Fibroblast of lung (primary cell): ENCODE measurements around the gene KDM1A. TPM values are rescaled to one million over a fixed set of nuclear protein-coding genes. Genes with fewer than 3 reads are reported as not detected.

Experiments
- DNase-seq, 2 donors: peaks; one replicate each; pipeline versions ENCODE4 v3.0.0 to v3.0.0-alpha.2; 2010; ENCODE audit warnings: low read depth in 2 of 2
- H2AFZ ChIP-seq: 2 replicates; pipeline ENCODE4 v1.5.1; 2012; ENCODE audit warnings: low read length, control low read depth, inconsistent platforms
- H3K27ac ChIP-seq: 2 replicates; pipeline ENCODE4 v1.5.1; 2011; ENCODE audit warnings: low read length, control low read depth; ENCODE audit not compliant: insufficient read depth
- H3K27me3 ChIP-seq: 2 replicates; pipeline ENCODE4 v1.5.1; 2011; ENCODE audit warnings: mild to moderate bottlenecking, low read length; ENCODE audit not compliant: control insufficient read depth, insufficient read depth
- H3K36me3 ChIP-seq: 2 replicates; pipeline ENCODE4 v1.5.1; 2011; ENCODE audit warnings: low read length; ENCODE audit not compliant: control insufficient read depth, insufficient read depth
- H3K4me1 ChIP-seq: 2 replicates; pipeline ENCODE4 v1.5.1; 2011; ENCODE audit warnings: low read length; ENCODE audit not compliant: control insufficient read depth, insufficient read depth; ENCODE audit errors: extremely low read depth
- H3K4me2 ChIP-seq: 2 replicates; pipeline ENCODE4 v1.5.1; 2011; ENCODE audit warnings: low read length, control low read depth; ENCODE audit not compliant: insufficient read depth; ENCODE audit errors: extremely low read depth
- H3K4me3 ChIP-seq, 4 experiments: fragments of 200-600 bp in 1 of 4; sonication (generic) in 1 of 4; replicated peaks in 1 of 4; 2 replicates each; pipeline ENCODE4 v1.5.1; 2011 to 2016; ENCODE audit warnings: low read length in 4 of 4, low read depth in 3 of 4, mild to moderate bottlenecking in 3 of 4, control low read depth in 2 of 4, inconsistent platforms in 1 of 4, mixed read lengths in 1 of 4; ENCODE audit not compliant: insufficient read depth in 1 of 4; ENCODE audit errors: control extremely low read depth in 1 of 4
- H3K79me2 ChIP-seq: 2 replicates; pipeline ENCODE4 v1.5.1; 2012; ENCODE audit warnings: mild to moderate bottlenecking, low read length, inconsistent platforms; ENCODE audit not compliant: control insufficient read depth, insufficient read depth
- H3K9ac ChIP-seq: 2 replicates; pipeline ENCODE4 v1.5.1; 2011; ENCODE audit warnings: mild to moderate bottlenecking, low read length, control low read depth; ENCODE audit not compliant: insufficient read depth
- H3K9me3 ChIP-seq: 2 replicates; pipeline ENCODE4 v1.5.1; 2012; ENCODE audit warnings: low read depth, low read length; ENCODE audit not compliant: control insufficient read depth, insufficient read depth
- H4K20me1 ChIP-seq: 2 replicates; pipeline ENCODE4 v1.5.1; 2011; ENCODE audit warnings: low read length; ENCODE audit not compliant: control insufficient read depth, insufficient read depth; ENCODE audit errors: extremely low read depth
- EZH2 ChIP-seq: IDR thresholded peaks from 2 replicates; pipeline ENCODE4 v1.5.1; 2012; ENCODE audit warnings: low read length, control low read depth, mild to moderate bottlenecking; ENCODE audit errors: missing control alignments
- polyA plus RNA-seq, 2 donors: library from polyadenylated mRNA; depleted of rRNA in 1 of 2; stranded (reverse) in 1 of 2; unstranded in 1 of 2; fragments of >200 nt; gene quantifications; 2 replicates each; pipeline ENCODE4 v1.2.1, GENCODE V29; 2011 to 2012; ENCODE audit warnings: missing spikeins in 1 of 2
- total RNA-seq: library from RNA; depleted of rRNA; stranded (reverse); fragments of >200 nt; gene quantifications from 2 replicates; pipeline ENCODE4 v1.2.1, GENCODE V29; 2014
- TF ChIP-seq, protein P1 (sequence below), 2 donors: IDR thresholded peaks in 1 of 2; conservative IDR thresholded peaks in 1 of 2; 1 replicate in 1 of 2; 2 replicates in 1 of 2; pipeline ENCODE4 v1.5.1; 2011 to 2012; ENCODE audit warnings: low read length in 2 of 2, control low read depth in 1 of 2, inconsistent platforms in 1 of 2, low read depth in 1 of 2, mild to moderate bottlenecking in 1 of 2

KDM1A gene
- total and polyA plus RNA-seq, 2 donors (not counting 1 experiment from before 2014, with no cell fraction given), result 72.0 to 72.4 TPM

- TF ChIP-seq EZH2, result no peak
- TF ChIP-seq, protein P1, sequence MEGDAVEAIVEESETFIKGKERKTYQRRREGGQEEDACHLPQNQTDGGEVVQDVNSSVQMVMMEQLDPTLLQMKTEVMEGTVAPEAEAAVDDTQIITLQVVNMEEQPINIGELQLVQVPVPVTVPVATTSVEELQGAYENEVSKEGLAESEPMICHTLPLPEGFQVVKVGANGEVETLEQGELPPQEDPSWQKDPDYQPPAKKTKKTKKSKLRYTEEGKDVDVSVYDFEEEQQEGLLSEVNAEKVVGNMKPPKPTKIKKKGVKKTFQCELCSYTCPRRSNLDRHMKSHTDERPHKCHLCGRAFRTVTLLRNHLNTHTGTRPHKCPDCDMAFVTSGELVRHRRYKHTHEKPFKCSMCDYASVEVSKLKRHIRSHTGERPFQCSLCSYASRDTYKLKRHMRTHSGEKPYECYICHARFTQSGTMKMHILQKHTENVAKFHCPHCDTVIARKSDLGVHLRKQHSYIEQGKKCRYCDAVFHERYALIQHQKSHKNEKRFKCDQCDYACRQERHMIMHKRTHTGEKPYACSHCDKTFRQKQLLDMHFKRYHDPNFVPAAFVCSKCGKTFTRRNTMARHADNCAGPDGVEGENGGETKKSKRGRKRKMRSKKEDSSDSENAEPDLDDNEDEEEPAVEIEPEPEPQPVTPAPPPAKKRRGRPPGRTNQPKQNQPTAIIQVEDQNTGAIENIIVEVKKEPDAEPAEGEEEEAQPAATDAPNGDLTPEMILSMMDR (conservative IDR thresholded peaks at IDR 0.05 in 1 of 2, IDR thresholded peaks at IDR 0.05 in 1 of 2; ENCODE audit: low read depth in 1 of 2, low read length in 2 of 2), result no peak
- no peak overlapping the region for H3K9ac ChIP-seq
- no peak overlapping the region for H3K4me3 ChIP-seq
Observed at GRCh38 chr1:23013657-23014056, 5.6 kb upstream of the KDM1A start.

DNA sequence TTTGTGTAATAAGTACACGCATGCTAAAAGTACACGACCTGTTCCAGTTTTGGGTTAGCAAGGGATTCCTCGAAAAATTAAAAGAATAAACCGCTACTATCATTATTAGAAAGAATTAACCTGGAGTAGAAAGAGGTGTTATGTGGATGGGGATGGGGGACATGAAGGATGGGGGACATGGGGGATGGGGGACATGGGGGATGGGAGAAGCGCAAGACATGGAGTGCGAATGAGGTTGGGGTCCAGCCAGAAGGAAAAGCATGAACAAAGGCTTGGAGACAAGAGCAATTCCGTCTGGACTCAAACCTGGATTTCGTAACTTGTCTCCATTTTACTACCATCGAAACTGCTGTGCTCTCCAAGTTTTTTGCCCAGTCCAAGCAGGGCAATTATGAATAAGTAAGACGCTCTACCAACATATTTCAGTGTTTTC, 591 bp upstream of the KDM1A start:
- no peak for TF ChIP-seq EZH2
- TF ChIP-seq, protein P1 (conservative IDR thresholded peaks at IDR 0.05 in 1 of 2, IDR thresholded peaks at IDR 0.05 in 1 of 2; ENCODE audit: low read depth in 1 of 2, low read length in 2 of 2), result no peak
- H3K79me2 ChIP-seq, result peaks cover 40% of the 10 kb centered on the region
- no peak for DNase-seq
- H3K27me3 ChIP-seq, result no peaks in the 10 kb centered on the region
- H3K4me3 ChIP-seq, result peak overlapping the region; percentile 65 to 95 (median 81)
- no peaks in the 10 kb centered on the region for H4K20me1 ChIP-seq
- H3K4me2 ChIP-seq, result peak overlapping the region; percentile 81
- H3K4me1 ChIP-seq, result no peaks in the 10 kb centered on the region
- no peaks in the 10 kb centered on the region for H3K36me3 ChIP-seq
- peak overlapping the region; percentile 98 for H2AFZ ChIP-seq
- H3K27ac ChIP-seq, result peak overlapping the region; percentile 82
- peak overlapping the region; percentile 83 for H3K9ac ChIP-seq
- no peaks in the 10 kb centered on the region for H3K9me3 ChIP-seq

More at GRCh38 chr1:23013657-23014056, 5.6 kb upstream of the KDM1A start:
- Histone ChIP-seq H3K36me3 (no peaks in the 10 kb centered on the region), H4K20me1 (no peaks in the 10 kb centered on the region), H2AFZ (no peak overlapping the region), H3K4me1 (no peaks in the 10 kb centered on the region), H3K79me2 (no peaks in the 10 kb centered on the region), H3K27ac (no peak overlapping the region), H3K4me2 (no peak overlapping the region), H3K27me3 (no peaks in the 10 kb centered on the region), H3K9me3 (no peaks in the 10 kb centered on the region)
- no peak for DNase-seq

DNA sequence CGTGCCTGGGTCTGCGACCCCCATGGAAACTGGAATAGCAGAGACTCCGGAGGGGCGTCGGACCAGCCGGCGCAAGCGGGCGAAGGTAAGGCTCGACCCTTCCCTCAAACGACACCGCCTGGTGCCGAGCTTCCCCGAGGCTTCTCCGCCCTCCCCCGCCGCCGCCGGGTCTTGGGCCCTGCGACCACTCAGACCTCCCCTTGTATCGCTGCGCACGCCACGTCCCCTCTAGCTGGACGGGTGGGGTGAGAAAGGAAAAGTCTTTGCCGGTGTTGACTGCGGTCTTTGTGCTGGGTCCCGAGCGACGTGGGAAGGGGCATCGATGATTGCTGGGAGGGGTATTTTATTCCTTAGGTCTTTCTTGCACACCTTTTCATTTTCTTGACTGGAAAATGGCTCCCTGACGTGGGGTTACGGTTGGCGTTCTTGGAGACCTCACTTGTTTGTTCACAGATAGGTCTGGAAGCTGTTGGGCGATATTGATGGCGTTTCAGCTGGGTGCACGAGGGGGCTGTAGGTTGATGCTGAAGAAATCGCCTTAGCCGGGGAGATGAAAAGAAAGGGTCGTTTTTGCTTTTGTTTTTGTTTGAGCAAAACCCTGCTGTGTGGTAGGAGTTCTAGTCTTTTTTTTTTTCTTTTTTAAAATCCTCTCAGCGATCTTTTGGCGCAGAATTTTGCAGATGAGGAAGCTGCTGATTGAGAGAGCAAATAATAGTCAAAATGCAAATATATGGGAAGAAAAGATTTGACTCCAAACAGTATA, 776 bp downstream of the KDM1A start:
- peak overlapping the region; percentile 91 for H3K4me2 ChIP-seq
- TF ChIP-seq, protein P1 (conservative IDR thresholded peaks at IDR 0.05 in 1 of 2, IDR thresholded peaks at IDR 0.05 in 1 of 2; ENCODE audit: low read depth in 1 of 2, low read length in 2 of 2), result no peak
- H3K9ac ChIP-seq, result peak overlapping the region; percentile 83
- H3K36me3 ChIP-seq, result no peaks in the 10 kb centered on the region
- DNase-seq, result peak; percentile 41 to 51
- no peaks in the 10 kb centered on the region for H3K4me1 ChIP-seq
- no peaks in the 10 kb centered on the region for H4K20me1 ChIP-seq
- no peaks in the 10 kb centered on the region for H3K27me3 ChIP-seq
- H3K27ac ChIP-seq, result peak overlapping the region; percentile 82
- peak overlapping the region; percentile 84 for H2AFZ ChIP-seq
- H3K9me3 ChIP-seq, result no peaks in the 10 kb centered on the region
- H3K4me3 ChIP-seq, result peak overlapping the region; percentile 65 to 96 (median 82)
- peaks cover 54% of the 10 kb centered on the region for H3K79me2 ChIP-seq
